Right cardiac atrium (tissue), 5 donors: ENCODE results near the gene NIPAL1. TPM values are rescaled to one million over a fixed set of nuclear protein-coding genes. Genes with fewer than 3 reads are reported as not detected.
"Not testable (repeated sequence)": the region's sequence is repeated elsewhere in the genome, so short reads cannot be mapped to it uniquely, and the experiment has no call there.

Experiments
- ATAC-seq, 2 donors: fragments of 200-7000 bp; cut with Tn5 transposase; one replicate each; pipeline versions ENCODE4 v1.8.0 to v1.9.1; 2020; ENCODE audit warnings: moderate library complexity in 2 of 2, mild to moderate bottlenecking in 1 of 2
- DNase-seq, 3 donors: peaks; one replicate each; pipeline ENCODE4 v3.0.0-alpha.2; 2020
- H3K27ac ChIP-seq: one replicate; pipeline ENCODE4 v1.5.1; 2013; ENCODE audit warnings: mild to moderate bottlenecking, low read length, control low read depth, moderate library complexity
- H3K27me3 ChIP-seq: one replicate; pipeline ENCODE4 v1.6.1; 2013; ENCODE audit not compliant: control insufficient read depth, insufficient read depth
- H3K4me1 ChIP-seq: one replicate; pipeline ENCODE4 v1.6.1; 2013; ENCODE audit warnings: low read length; ENCODE audit not compliant: control insufficient read depth, insufficient read depth
- H3K4me3 ChIP-seq: one replicate; pipeline ENCODE4 v1.5.1; 2013; ENCODE audit warnings: low read length, control low read depth
- H3K9me3 ChIP-seq: one replicate; pipeline ENCODE4 v1.6.1; 2013; ENCODE audit warnings: low read length; ENCODE audit not compliant: control insufficient read depth
- WGBS: extraction: QIAGEN DNeasy Blood & Tissue Kit; methylation state at CpG from one replicate; pipeline ENCODE4 v1.1.7; 2013; 5-methylcytosine and 5-hydroxymethylcytosine counted together
- intact Hi-C, 4 donors: fragments of 100-400 bp; cut with DNase I; formaldehyde crosslinking; loops; one replicate each; pipeline versions ENCODE4 v1.11.0 to v1.14.0; 2022 to 2023
- polyA plus RNA-seq: library from polyadenylated mRNA; stranded (reverse); fragments of 200-250 nt; gene quantifications from one replicate; pipeline ENCODE4 v1.2.3, GENCODE V29; 2013
- total RNA-seq, 4 donors: library from RNA; stranded (reverse); fragmentation: NEBNext Ultra II Directional; extraction: Animal tissue kit (Norgen Biotek cat#: 25700); gene quantifications; one replicate each; pipeline ENCODE4 v1.2.1, GENCODE V29; 2021
- donor health status: healthy with polysubstance abuse.
- donor health status: DM: no; HTN: yes; CAD: no.
- donor health status: DM: no; HTN: no; CAD: no.
- donor health status: DM: no; HTN: yes; CAD: no; lungs with severe emphysema.
- donor health status: DM: yes; HTN: yes; CAD: no.

NIPAL1 gene
- total and polyA plus RNA-seq, 5 donors = 0.20 to 0.92 (median 0.43) TPM

- H3K27ac ChIP-seq = no peak overlapping the region
- H3K27me3 ChIP-seq = no peaks in the 10 kb centered on the region
- H3K9me3 ChIP-seq = no peaks in the 10 kb centered on the region
- no peaks in the 10 kb centered on the region for H3K4me1 ChIP-seq
- ATAC-seq (no peak), DNase-seq (no peak)
- intact Hi-C loops = no loop called here
- H3K4me3 ChIP-seq = no peak overlapping the region
These were observed 8.5 kb upstream of the NIPAL1 start for GRCh38 chr4:48008021-48008596.

- not testable (repeated sequence) for H3K4me1 ChIP-seq, H3K27ac ChIP-seq, H3K9me3 ChIP-seq, H3K4me3 ChIP-seq, ATAC-seq, DNase-seq, H3K27me3 ChIP-seq
- intact Hi-C loops = loop anchor here in 1 of 4 donors (5.0 kb wide), 1 partner anchor 76 kb away; no protein-coding TSS in a partner anchor
- 81% methylated on average over 6 of the region's 6 CpGs for WGBS
These were observed 5.7 kb upstream of the NIPAL1 start for GRCh38 chr4:48010906-48011305.

GRCh38 chr4:48011722-48012121, 4.8 kb upstream of the NIPAL1 start:
- Histone ChIP-seq H3K27ac (no peak overlapping the region), H3K4me1 (no peaks in the 10 kb centered on the region), H3K4me3 (no peak overlapping the region), H3K27me3 (no peaks in the 10 kb centered on the region), H3K9me3 (no peaks in the 10 kb centered on the region)
- 83% methylated on average over 4 of the region's 4 CpGs for WGBS
- DNase-seq = no peak
- no peak for ATAC-seq
- intact Hi-C loops = loop anchor here in 1 of 4 donors (5.0 kb wide), 1 partner anchor 76 kb away; no protein-coding TSS in a partner anchor

GRCh38 chr4:48012824-48013223, 3.7 kb upstream of the NIPAL1 start:
- H3K27me3 ChIP-seq = no peaks in the 10 kb centered on the region
- no peak overlapping the region for H3K4me3 ChIP-seq
- no peak for ATAC-seq
- WGBS = 51% methylated on average over 3 of the region's 3 CpGs
- no peak overlapping the region for H3K27ac ChIP-seq
- no peaks in the 10 kb centered on the region for H3K4me1 ChIP-seq
- no peak for DNase-seq
- intact Hi-C loops = loop anchor here in 1 of 4 donors (5.0 kb wide), 1 partner anchor 74 kb away; no protein-coding TSS in a partner anchor
- no peaks in the 10 kb centered on the region for H3K9me3 ChIP-seq

GRCh38 chr4:48015216-48015615, 1.4 kb upstream of the NIPAL1 start:
- intact Hi-C loops = no loop called here
- ATAC-seq (no peak), DNase-seq (no peak)
- H3K27me3 ChIP-seq = no peaks in the 10 kb centered on the region
- WGBS = 95% methylated on average over 4 of the region's 4 CpGs
- no peaks in the 10 kb centered on the region for H3K9me3 ChIP-seq
- no peak overlapping the region for H3K27ac ChIP-seq
- H3K4me1 ChIP-seq = no peaks in the 10 kb centered on the region
- H3K4me3 ChIP-seq = no peak overlapping the region

- Histone ChIP-seq H3K27me3 (no peaks in the 10 kb centered on the region), H3K9me3 (no peaks in the 10 kb centered on the region), H3K4me1 (no peaks in the 10 kb centered on the region), H3K4me3 (no peak overlapping the region), H3K27ac (no peak overlapping the region)
- DNase-seq = no peak
- intact Hi-C loops = no loop called here
- ATAC-seq = no peak
- WGBS = 94% methylated on average over 5 of the region's 5 CpGs
These were observed 894 bp upstream of the NIPAL1 start for GRCh38 chr4:48015678-48016077.

GRCh38 chr4:48017108-48017571, 568 bp downstream of the NIPAL1 start:
- no peaks in the 10 kb centered on the region for H3K4me1 ChIP-seq
- H3K27me3 ChIP-seq = no peaks in the 10 kb centered on the region
- H3K27ac ChIP-seq = no peak overlapping the region
- no peaks in the 10 kb centered on the region for H3K9me3 ChIP-seq
- 1% methylated on average over 35 of the region's 35 CpGs for WGBS
- ATAC-seq (peak; percentile 64 to 85), DNase-seq (peak; percentile 56 to 76 (median 61))
- intact Hi-C loops = no loop called here
- peak overlapping the region; percentile 60 for H3K4me3 ChIP-seq

GRCh38 chr4:48018112-48018511, 1.5 kb downstream of the NIPAL1 start:
- intact Hi-C loops = no loop called here
- 74% methylated on average over 2 of the region's 2 CpGs for WGBS
- no peak overlapping the region for H3K27ac ChIP-seq
- DNase-seq (no peak), ATAC-seq (no peak)
- no peaks in the 10 kb centered on the region for H3K4me1 ChIP-seq
- H3K4me3 ChIP-seq = no peak overlapping the region
- no peaks in the 10 kb centered on the region for H3K27me3 ChIP-seq
- H3K9me3 ChIP-seq = no peaks in the 10 kb centered on the region

- ATAC-seq = no peak
- H3K4me1 ChIP-seq = no peaks in the 10 kb centered on the region
- no peak for DNase-seq
- no peak overlapping the region for H3K27ac ChIP-seq
- H3K9me3 ChIP-seq = no peaks in the 10 kb centered on the region
- WGBS = 95% methylated on average over 1 of the region's 1 CpG
- H3K4me3 ChIP-seq = no peak overlapping the region
- no peaks in the 10 kb centered on the region for H3K27me3 ChIP-seq
- intact Hi-C loops = no loop called here
These were observed 4.5 kb downstream of the NIPAL1 start for GRCh38 chr4:48021100-48021499.

GRCh38 chr4:48022192-48022799, 5.7 kb downstream of the NIPAL1 start:
- H3K9me3 ChIP-seq = no peaks in the 10 kb centered on the region
- no peak overlapping the region for H3K4me3 ChIP-seq
- intact Hi-C loops = no loop called here
- DNase-seq = no peak
- H3K27ac ChIP-seq = no peak overlapping the region
- WGBS = 64% methylated on average over 3 of the region's 3 CpGs
- no peaks in the 10 kb centered on the region for H3K4me1 ChIP-seq
- H3K27me3 ChIP-seq = no peaks in the 10 kb centered on the region
- ATAC-seq = no peak

GRCh38 chr4:48024522-48024921, 8.0 kb downstream of the NIPAL1 start:
- Histone ChIP-seq H3K4me3 (no peak overlapping the region), H3K27ac (no peak overlapping the region), H3K4me1 (no peaks in the 10 kb centered on the region), H3K9me3 (no peaks in the 10 kb centered on the region), H3K27me3 (no peaks in the 10 kb centered on the region)
- WGBS = 57% methylated on average over 4 of the region's 4 CpGs
- no peak for DNase-seq
- intact Hi-C loops = no loop called here
- ATAC-seq = no peak
